GM12878 (cell line): ENCODE data around the gene NR6A1. TPM values are rescaled to one million over a fixed set of nuclear protein-coding genes. Genes with fewer than 3 reads are reported as not detected.

Source experiments
- MYB ChIP-seq: fragments of 150-350 bp; IDR thresholded peaks from 2 replicates; pipeline ENCODE4 v1.6.1; 2014; ENCODE audit warnings: mild to moderate bottlenecking, low read depth, low read length, borderline replicate concordance
- NFYB ChIP-seq: IDR thresholded peaks from 2 replicates; pipeline ENCODE4 v1.6.1; 2011; ENCODE audit warnings: low read depth, mild to moderate bottlenecking, low read length, improper control_type of control experiment, moderate library complexity; ENCODE audit not compliant: insufficient read depth
- SKIL ChIP-seq: fragments of 450-650 bp; IDR thresholded peaks from 2 replicates; pipeline ENCODE4 v1.6.1; 2017; ENCODE audit warnings: mild to moderate bottlenecking, low read depth, inconsistent platforms; ENCODE audit not compliant: poor library complexity, severe bottlenecking
- SMC3 ChIP-seq: IDR thresholded peaks from 2 replicates; pipeline ENCODE4 v1.6.1; 2011; ENCODE audit warnings: low read length, improper control_type of control experiment, borderline replicate concordance
- ZBTB11 ChIP-seq: fragments of 450-650 bp; formaldehyde crosslinking; IDR thresholded peaks from 2 replicates; pipeline ENCODE4 v1.5.0; 2022; ENCODE audit warnings: mild to moderate bottlenecking, missing genetic modification characterization
- polyA plus RNA-seq, 11 experiments: library from polyadenylated mRNA; depleted of rRNA in 4 of 11; unstranded in 6 of 11; stranded (reverse) in 5 of 11; fragments of >200 nt; fragmentation: Nextera tagmentation in 4 of 11; fragmentation: Illumina TruSeq in 1 of 11; extraction: Ambion mirVana in 4 of 11; extraction: Trizol in 1 of 11; gene quantifications; 1 replicate in 1 of 11; 2 replicates in 10 of 11; pipeline versions ENCODE4 v1.2.1 to v1.2.3, GENCODE V29; 2011 to 2016; ENCODE audit warnings: inconsistent platforms in 2 of 11, missing spikeins in 2 of 11, low read depth in 1 of 11
- total RNA-seq, 4 experiments: library from RNA; depleted of rRNA in 3 of 4; stranded (reverse); fragments of >200 nt in 3 of 4; fragmentation: Illumina TruSeq in 1 of 4; extraction: Trizol in 1 of 4; gene quantifications; 2 replicates each; pipeline versions ENCODE4 v1.2.1 to v1.2.3, GENCODE V29; 2013 to 2021

NR6A1 gene
- total and polyA plus RNA-seq, 10 of the 15 experiments (the other 5 are each of a cell fraction or from before 2014, with no cell fraction given) = 1.2 to 9.2 (median 4.6) TPM

GRCh38 chr9:124475868-124476690 is 295.0 kb downstream of the NR6A1 start (continued):
- TF ChIP-seq SKIL (no peak), NFYB (no peak), ZBTB11 (CRISPR knock-in tag) (no peak), MYB (no peak), SMC3 (no peak)
